ENCODE measurements around the gene SMR3A. TPM values are rescaled to one million over a fixed set of nuclear protein-coding genes. Genes with fewer than 3 reads are reported as not detected.

The SMR3A gene
- total RNA-seq, 2 donors from 2014 or later, result not detected

DNA sequence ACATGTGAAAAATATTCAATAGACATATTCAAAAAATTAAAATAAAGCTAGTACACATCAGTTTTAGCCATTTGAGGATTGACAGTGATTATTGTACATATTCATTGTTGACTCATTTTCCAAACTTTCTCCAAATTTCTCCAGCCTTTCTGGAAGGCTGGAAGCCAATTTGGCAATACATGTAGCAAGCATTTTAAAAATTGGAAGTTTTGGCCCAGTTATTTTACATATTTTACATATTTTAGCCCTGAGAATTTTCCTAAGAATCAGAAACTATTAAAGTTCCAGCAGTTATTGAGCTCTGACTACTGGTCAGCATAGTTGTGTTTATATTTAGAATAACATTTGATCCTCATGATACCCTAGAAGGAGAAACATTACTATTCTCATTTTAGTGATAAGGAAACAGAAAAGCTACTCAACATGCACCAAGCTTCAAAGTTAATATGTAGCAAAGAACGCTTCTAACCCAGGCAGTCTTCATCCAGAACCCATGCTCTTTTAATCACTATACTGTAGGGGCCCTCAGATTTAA is 22.6 kb upstream of the SMR3A start:
- intact Hi-C loops (cut with DNase I), result no loop called here
- no peak overlapping the region for H3K9ac ChIP-seq (ENCODE audit: low read depth in 2 of 2, low read length in 2 of 2)
- TF ChIP-seq, protein P1, sequence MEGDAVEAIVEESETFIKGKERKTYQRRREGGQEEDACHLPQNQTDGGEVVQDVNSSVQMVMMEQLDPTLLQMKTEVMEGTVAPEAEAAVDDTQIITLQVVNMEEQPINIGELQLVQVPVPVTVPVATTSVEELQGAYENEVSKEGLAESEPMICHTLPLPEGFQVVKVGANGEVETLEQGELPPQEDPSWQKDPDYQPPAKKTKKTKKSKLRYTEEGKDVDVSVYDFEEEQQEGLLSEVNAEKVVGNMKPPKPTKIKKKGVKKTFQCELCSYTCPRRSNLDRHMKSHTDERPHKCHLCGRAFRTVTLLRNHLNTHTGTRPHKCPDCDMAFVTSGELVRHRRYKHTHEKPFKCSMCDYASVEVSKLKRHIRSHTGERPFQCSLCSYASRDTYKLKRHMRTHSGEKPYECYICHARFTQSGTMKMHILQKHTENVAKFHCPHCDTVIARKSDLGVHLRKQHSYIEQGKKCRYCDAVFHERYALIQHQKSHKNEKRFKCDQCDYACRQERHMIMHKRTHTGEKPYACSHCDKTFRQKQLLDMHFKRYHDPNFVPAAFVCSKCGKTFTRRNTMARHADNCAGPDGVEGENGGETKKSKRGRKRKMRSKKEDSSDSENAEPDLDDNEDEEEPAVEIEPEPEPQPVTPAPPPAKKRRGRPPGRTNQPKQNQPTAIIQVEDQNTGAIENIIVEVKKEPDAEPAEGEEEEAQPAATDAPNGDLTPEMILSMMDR (IDR thresholded peaks at IDR 0.05), result no peak
- DNase-seq, result no peak
- H3K4me3 ChIP-seq, result no peak overlapping the region
- H3K36me3 ChIP-seq, result no peaks in the 10 kb centered on the region
- no peaks in the 10 kb centered on the region for H3K27me3 ChIP-seq
- no peaks in the 10 kb centered on the region for H3K9me3 ChIP-seq
- no peaks in the 10 kb centered on the region for H3K4me1 ChIP-seq
- no peak overlapping the region for H3K27ac ChIP-seq

DNA sequence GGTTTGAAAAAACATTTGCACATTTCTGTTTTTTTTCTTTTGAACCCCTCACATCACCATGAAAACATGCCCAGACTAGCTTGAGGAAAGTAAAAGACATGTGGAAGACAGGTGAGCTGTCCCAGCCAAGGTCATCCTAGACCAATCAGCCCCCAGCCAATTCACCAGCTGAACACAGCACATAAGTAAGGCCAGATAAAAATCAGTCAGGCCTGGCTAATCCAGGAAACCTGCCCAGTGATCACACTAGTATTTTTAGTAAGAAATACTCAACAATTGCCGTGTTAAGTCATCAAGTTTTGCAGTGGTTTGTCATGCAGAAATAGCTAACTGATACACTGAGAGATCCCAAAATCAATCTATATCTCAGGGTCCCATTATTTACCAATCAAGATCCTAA is 4.4 kb upstream of the SMR3A start:
- TF ChIP-seq, protein P1 (IDR thresholded peaks at IDR 0.05), result no peak
- H3K4me3 ChIP-seq, result no peak overlapping the region
- no peak for DNase-seq

DNA sequence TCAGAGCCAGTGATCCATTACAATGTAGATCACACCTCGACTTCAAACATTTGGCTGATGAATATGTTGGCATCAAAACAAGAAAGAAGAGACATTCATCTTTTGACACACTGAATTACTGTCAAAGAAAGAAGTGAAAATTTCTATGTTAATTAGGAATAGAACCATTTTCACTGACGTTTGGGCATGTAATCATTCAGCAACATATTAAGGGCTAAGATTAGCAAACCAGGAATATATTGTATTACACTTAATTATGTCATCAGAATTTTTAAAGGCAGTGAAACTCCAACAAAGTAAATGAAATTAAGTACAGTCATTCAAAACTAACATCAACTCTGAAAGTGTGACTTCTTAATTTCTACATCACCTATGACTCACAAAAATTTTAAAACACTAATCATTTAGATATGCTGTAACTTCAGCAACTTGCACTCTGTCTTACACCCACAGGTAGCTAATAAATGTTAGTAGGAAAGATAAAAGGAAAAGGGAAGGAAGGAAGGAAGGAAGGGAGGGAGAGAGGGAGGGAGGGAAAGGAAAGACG is 1.4 kb upstream of the SMR3A start:
- Histone ChIP-seq H3K27ac (no peak overlapping the region), H3K9ac (ENCODE audit: low read depth in 2 of 2, low read length in 2 of 2) (no peak overlapping the region), H3K9me3 (no peaks in the 10 kb centered on the region), H3K27me3 (no peaks in the 10 kb centered on the region), H3K36me3 (no peaks in the 10 kb centered on the region), H3K4me1 (no peaks in the 10 kb centered on the region), H3K4me3 (no peak overlapping the region)
- TF ChIP-seq, protein P1 (IDR thresholded peaks at IDR 0.05), result no peak
- no peak for DNase-seq
- intact Hi-C loops (cut with DNase I), result no loop called here

More for the DNA sequence above, 4.4 kb upstream of the SMR3A start:
- Histone ChIP-seq H3K4me1 (no peaks in the 10 kb centered on the region), H3K27ac (no peak overlapping the region), H3K27me3 (no peaks in the 10 kb centered on the region), H3K36me3 (no peaks in the 10 kb centered on the region), H3K9ac (ENCODE audit: low read depth in 2 of 2, low read length in 2 of 2) (no peak overlapping the region), H3K9me3 (no peaks in the 10 kb centered on the region)
- intact Hi-C loops (cut with DNase I), result no loop called here

DNA sequence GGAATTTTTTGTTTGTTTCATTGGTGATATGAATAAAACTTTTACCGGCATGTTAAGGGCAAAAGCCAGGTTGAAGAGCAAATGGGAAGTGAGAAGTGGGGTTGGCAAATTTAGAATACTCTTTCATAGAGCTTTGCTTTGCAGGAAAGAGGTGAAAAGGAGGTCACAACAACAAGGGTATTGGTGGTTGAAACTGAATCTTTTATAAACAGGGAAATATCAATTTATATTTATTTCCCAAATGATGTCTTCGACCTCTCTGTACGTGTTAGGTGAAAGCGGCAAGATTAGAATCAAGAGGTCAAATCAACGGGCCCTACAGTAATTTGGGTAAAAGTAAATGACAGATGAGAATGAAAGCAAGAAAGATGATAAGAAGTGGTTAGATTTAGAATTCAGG is 3.4 kb downstream of the SMR3A start:
- Histone ChIP-seq H3K9ac (ENCODE audit: low read depth in 2 of 2, low read length in 2 of 2) (no peak overlapping the region), H3K4me3 (no peak overlapping the region), H3K4me1 (no peaks in the 10 kb centered on the region), H3K9me3 (no peaks in the 10 kb centered on the region), H3K36me3 (no peaks in the 10 kb centered on the region), H3K27me3 (no peaks in the 10 kb centered on the region), H3K27ac (no peak overlapping the region)
- TF ChIP-seq, protein P1 (IDR thresholded peaks at IDR 0.05), result no peak
- intact Hi-C loops (cut with DNase I), result no loop called here
- DNase-seq, result no peak

DNA sequence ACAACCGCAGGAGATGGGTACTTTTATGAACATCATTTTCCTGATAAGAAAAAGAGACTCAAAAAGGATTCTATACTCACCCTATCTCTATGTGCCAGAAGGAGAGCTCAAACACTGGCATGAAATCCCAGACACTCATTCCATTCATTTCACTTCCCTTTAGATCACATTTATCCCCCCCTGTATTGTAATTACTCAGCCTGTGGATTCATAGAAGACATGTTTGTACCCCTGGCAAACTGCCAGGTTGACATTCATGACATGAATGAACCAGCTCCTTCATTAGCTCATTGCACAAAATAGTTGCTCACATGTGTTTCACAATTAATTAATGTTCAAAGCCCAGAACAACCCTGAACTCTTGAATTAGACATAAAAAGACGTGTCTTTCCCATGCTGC is 4.9 kb downstream of the SMR3A start:
- no peaks in the 10 kb centered on the region for H3K36me3 ChIP-seq
- no peaks in the 10 kb centered on the region for H3K9me3 ChIP-seq
- TF ChIP-seq, protein P1 (IDR thresholded peaks at IDR 0.05), result no peak
- no peak overlapping the region for H3K27ac ChIP-seq
- intact Hi-C loops (cut with DNase I), result no loop called here
- H3K27me3 ChIP-seq, result no peaks in the 10 kb centered on the region
- no peak overlapping the region for H3K4me3 ChIP-seq
- DNase-seq, result no peak
- no peaks in the 10 kb centered on the region for H3K4me1 ChIP-seq
- no peak overlapping the region for H3K9ac ChIP-seq (ENCODE audit: low read depth in 2 of 2, low read length in 2 of 2)
